NB4 (cell line): ENCODE measurements around the gene FBXO7.

Experiments
- CTCF ChIP-seq: IDR thresholded peaks from one replicate; pipeline ENCODE4 v1.5.1; 2012; ENCODE audit warnings: low read depth, low read length
- POLR2A ChIP-seq: IDR thresholded peaks from 2 replicates; pipeline ENCODE4 v1.6.1; 2011; ENCODE audit warnings: mild to moderate bottlenecking; ENCODE audit not compliant: insufficient read length; ENCODE audit errors: extremely low read depth

GRCh38 chr22:32544953-32545558 lies 70.4 kb downstream of the FBXO7 start:
- TF ChIP-seq CTCF (no peak), POLR2A (no peak)
